Activated naive CD8-positive, alpha-beta T cell treated with anti-CD3 and anti-CD28 coated beads, Interleukin-2, amount 10 ng/mL, durations not matched to agents 7 days and 5 days (primary cell): ENCODE measurements around the gene MYADM. TPM values are rescaled to one million over a fixed set of nuclear protein-coding genes. Genes with fewer than 3 reads are reported as not detected.

Experiments
- ATAC-seq: fragments of 150-1000 bp; cut with Tn5 transposase; one replicate; pipeline ENCODE4 v1.10.0; 2021; ENCODE audit warnings: low read depth, moderate library complexity
- POLR2A ChIA-PET: fragments of 350-600 bp; sonication (Branson Sonifier 250); formaldehyde crosslinking; loops from one replicate; lab custom pipeline; 2021; ENCODE audit warnings: antibody characterized with exemption; lab: Charles Lee
- DNase-seq: peaks from one replicate; pipeline ENCODE4 v3.0.0; 2021
- H3K27ac Mint-ChIP-seq: one replicate; pipeline ENCODE4 v1.8.0; 2022; ENCODE audit warnings: mild to moderate bottlenecking, mixed read lengths
- H3K27me3 Mint-ChIP-seq: one replicate; pipeline ENCODE4 v1.8.0; 2022; ENCODE audit warnings: mild to moderate bottlenecking, moderate library complexity, mixed read lengths
- H3K36me3 Mint-ChIP-seq: one replicate; pipeline ENCODE4 v1.8.0; 2021; ENCODE audit warnings: mild to moderate bottlenecking, mixed read lengths
- H3K4me1 Mint-ChIP-seq: one replicate; pipeline ENCODE4 v1.8.0; 2021; ENCODE audit warnings: mixed read lengths
- H3K4me3 Mint-ChIP-seq: one replicate; pipeline ENCODE4 v1.8.0; 2022; ENCODE audit warnings: mild to moderate bottlenecking, moderate library complexity, mixed read lengths
- H3K9me3 Mint-ChIP-seq: one replicate; pipeline ENCODE4 v1.8.0; 2021; ENCODE audit warnings: mixed read lengths
- total RNA-seq, 2 experiments: library from RNA; stranded (reverse); gene quantifications; one replicate each; pipeline ENCODE4 v1.2.3, GENCODE V29; 2021

MYADM gene
- total RNA-seq, 2 experiments from 2014 or later: 76.3 to 77.3 TPM

DNA sequence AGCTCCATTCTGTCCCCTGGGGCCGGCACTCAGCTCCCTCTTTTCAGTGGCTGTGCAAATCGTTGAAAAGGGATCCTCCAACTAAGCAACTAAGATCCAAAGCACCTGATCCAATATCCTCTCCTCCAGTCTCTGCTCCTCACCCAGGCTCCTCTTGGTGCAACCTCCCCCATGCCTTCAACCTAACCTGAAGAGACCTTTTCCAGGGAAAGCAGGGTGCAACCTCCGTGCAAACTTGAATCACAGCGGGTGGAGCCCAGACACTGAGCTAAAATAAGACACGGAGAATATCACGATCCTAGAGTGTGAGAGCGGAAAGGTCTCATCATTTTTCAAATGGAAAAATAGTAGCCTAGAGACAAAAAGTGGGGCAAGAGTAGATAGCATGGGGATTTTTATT lies 49.7 kb downstream of the MYADM start:
- Mint-ChIP-seq H3K4me3 (no peak overlapping the region), H3K36me3 (no peaks in the 10 kb centered on the region), H3K4me1 (no peaks in the 10 kb centered on the region), H3K9me3 (no peaks in the 10 kb centered on the region), H3K27ac (no peak overlapping the region), H3K27me3 (peaks cover 3% of the 10 kb centered on the region)
- POLR2A ChIA-PET: no interaction called here
- ATAC-seq: no peak
- DNase-seq: no peak

Other genes with a start within 250 kb of the MYADM start
- gene DPRX, start 235.9 kb upstream of the MYADM start, total RNA-seq: not detected
- not detected for gene NLRP12, start 43.6 kb upstream of the MYADM start, total RNA-seq
- gene PRKCG, start 14.3 kb downstream of the MYADM start, total RNA-seq: not detected
- gene CACNG7, start 41.4 kb downstream of the MYADM start, total RNA-seq: not detected
- gene CACNG8, start 95.1 kb downstream of the MYADM start, total RNA-seq: not detected
- gene CACNG6, start 123.8 kb downstream of the MYADM start, total RNA-seq: not detected
- not detected for gene VSTM1, start 196.0 kb downstream of the MYADM start, total RNA-seq
- not detected for gene TARM1, start 213.5 kb downstream of the MYADM start, total RNA-seq
- gene OSCAR, start 232.9 kb downstream of the MYADM start, total RNA-seq: 1 to 10 TPM in 1 of 2 experiments, under 1 TPM in 1; 0.96 to 1.5 TPM
- 100 to 1,000 TPM; 134 to 135 TPM for gene NDUFA3, start 235.0 kb downstream of the MYADM start, total RNA-seq
- gene TFPT, start 247.8 kb downstream of the MYADM start, total RNA-seq: 10 to 100 TPM; 37.9 to 43.3 TPM
- 10 to 100 TPM; 66.3 to 69.3 TPM for gene PRPF31, start 247.9 kb downstream of the MYADM start, total RNA-seq